Muscle of back (tissue), 13 donors: ENCODE results near the gene USH2A. TPM values are rescaled to one million over a fixed set of nuclear protein-coding genes. Genes with fewer than 3 reads are reported as not detected.

ENCODE experiments used
- DNase-seq, 3 donors: peaks; one replicate each; pipeline versions ENCODE4 v3.0.0 to v3.0.0-alpha.2; 2013
- long read RNA-seq, 9 donors: transcript quantifications; one replicate each; lab custom pipeline, GENCODE V29; 2026
- polyA plus RNA-seq, 10 donors: library from polyadenylated mRNA; unstranded; fragments of 120-200 nt; gene quantifications; one replicate each; pipeline ENCODE4 v1.2.1, GENCODE V29; 2013; ENCODE audit not compliant: insufficient read length in 10 of 10

USH2A gene
- polyA plus RNA-seq: under 1 TPM; 0.04 to 0.13 (median 0.07) TPM
- long read RNA-seq, donor 1: 0 reads
- long read RNA-seq, donor 2: 0 reads
- long read RNA-seq, donor 3: 0 reads
- long read RNA-seq, donor 4: 0 reads
- long read RNA-seq, donor 5: 0 reads
- long read RNA-seq, donor 6: 0 reads
- long read RNA-seq, donor 7: 0 reads
- long read RNA-seq, donor 8: 0 reads
- long read RNA-seq, donor 9: 0 reads

GRCh38 chr1:216422821-216423520 is at the start of gene USH2A:
USH2A (minus strand) TSS chr1:216423448; CDS start chr1:216422336, 1,112 bp downstream.
- DNase-seq: no peak

DNA sequence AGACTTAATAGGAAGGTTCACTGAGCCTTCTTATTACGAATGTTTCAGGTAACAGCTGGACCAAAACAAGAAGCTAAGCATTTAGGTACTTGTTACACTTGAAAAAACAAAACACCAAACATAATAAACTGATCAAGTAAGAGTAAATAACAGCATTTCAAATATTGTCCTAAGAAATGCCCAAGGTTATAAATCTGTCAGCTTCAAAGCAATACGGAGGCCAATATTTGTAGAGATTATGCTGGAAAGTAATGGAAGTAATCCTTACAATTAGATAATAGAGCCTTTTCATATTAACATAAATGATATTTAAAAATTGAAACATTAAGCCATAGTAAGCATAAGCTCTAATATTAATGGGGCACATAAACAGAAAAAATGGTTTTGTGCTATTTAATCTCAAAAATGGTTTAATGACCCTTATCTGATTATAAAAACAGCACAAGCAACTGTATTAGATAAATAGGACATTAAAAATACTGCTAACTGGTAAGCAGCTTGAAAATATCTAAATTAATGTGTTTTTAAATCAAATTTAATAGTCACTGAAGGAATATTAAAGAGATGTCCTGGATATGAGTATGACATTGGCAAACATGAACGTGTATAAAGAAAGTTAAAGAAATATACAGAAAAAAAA is 43.0 kb upstream of the USH2A start:
- DNase-seq: no peak

DNA sequence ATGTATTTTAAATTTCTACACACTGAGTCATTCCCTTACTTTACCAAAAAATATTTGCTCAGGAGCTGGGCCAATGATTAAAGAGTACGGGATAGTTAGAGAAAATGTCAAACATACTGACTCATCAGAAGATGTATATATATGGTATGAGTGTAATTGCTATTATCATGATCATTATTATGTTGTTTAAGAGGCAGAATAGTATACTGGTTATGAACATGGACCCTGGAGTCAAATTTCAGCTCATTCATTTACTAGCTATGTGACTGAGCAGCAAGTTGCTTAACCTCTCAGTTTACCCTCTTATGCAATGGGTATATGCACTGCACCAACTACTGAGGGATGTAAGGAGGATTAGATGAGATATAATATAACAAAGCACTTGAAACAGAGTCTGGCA is 41.2 kb upstream of the USH2A start:
- peak in 1 of 3 donors; percentile 90 for DNase-seq

DNA sequence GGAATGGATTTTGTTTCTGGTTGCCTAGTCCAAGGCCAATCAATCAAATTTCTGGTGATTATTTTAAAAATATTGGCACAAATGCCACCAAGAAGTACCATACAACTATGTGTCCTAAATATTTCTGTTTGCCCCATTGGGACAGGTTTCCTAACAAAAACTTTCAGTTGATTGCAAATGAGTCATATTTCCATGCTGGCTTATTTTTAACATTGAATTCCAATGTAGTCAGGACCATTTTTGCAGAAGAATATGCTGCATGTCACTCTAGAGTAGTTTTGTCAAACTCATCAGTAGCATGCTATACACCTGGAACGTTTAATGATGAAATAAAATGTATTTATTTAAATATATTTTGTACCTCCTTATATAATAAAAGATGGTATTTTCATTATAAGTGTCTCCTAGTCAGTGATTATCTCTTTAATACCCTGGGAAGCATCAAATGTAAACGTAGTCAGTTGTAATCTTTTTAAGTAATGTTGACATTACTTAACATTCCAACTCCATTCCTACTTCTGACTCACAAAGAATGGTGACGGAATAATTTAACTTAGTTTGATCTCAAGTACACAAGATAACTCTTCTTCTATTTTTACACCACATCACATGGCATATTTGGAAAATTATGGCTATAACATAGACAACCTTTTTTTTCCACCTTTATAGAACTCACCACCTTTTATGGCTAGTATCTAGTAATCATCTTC is 39.0 kb upstream of the USH2A start:
- peak in 1 of 3 donors; percentile 20 for DNase-seq

- DNase-seq: no peak
Observed at GRCh38 chr1:216461466-216461865, 38.2 kb upstream of the USH2A start.

DNA sequence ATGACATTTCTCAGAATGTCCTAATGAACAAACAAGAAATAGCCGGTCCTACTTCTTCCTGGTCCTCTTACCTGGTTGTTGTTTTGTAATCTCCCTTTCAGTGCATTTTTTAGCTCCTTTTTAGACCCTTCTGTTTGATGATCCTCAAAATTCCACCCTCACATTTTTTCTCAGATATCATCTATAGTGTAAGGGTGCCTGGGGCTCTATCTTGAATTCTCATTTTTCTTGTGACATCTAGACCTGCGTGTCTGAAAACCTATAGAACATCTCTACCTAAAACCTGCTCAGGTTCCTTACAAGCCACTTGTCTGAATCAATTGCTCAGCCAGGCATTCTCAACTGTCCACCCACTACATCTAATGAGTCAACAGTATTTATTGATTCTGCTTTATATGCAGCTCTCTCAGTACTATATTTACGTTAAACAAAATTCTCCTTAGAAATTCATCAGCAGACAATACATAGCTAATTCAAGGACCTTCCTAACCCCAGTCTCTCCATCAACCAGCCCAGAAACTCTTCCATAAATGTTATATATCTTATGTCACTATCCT is 36.5 kb upstream of the USH2A start:
- DNase-seq: no peak

DNA sequence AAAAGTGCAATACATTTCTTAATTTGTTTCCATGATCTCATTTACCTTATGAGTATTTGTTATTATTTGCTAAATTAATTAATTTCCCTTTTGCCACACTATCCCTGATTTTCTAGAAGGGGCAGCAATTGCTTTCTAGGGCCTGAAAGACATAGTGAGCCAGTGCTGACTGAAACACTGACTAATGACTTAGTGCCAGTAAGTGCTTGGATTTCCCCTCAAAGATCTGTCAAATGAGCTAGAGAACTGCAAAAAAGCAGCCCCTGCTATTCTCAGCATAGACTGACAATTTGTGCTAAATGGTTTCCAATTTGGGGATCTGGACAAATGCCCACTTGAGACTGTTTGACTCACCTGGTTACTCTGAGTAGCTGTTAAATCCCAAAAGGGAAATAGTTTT is 35.6 kb upstream of the USH2A start:
- DNase-seq: no peak

DNA sequence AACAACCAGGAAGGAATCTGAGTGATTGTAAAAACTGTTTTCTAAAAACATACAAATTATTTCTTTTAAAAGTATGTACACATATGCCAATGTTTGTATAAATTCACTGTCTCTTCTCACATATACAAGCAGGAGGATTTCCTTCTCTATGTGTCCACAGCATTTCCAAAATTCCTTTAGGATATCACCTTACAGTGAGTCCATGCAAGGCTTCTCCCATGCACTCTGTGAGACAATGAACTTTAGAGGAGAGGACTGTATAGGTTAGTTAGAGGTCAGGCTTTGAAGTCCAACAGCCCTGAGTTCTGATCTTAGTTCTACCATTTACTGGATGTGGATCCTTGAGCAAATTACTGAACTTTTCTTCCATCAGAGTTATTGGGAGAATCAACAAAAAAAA is 34.1 kb upstream of the USH2A start:
- no peak for DNase-seq

GRCh38 chr1:216456682-216457081 is 33.4 kb upstream of the USH2A start:
- peak in 1 of 3 donors; percentile 63 for DNase-seq

- DNase-seq: no peak
Observed at GRCh38 chr1:216453777-216454176, 30.5 kb upstream of the USH2A start.

DNA sequence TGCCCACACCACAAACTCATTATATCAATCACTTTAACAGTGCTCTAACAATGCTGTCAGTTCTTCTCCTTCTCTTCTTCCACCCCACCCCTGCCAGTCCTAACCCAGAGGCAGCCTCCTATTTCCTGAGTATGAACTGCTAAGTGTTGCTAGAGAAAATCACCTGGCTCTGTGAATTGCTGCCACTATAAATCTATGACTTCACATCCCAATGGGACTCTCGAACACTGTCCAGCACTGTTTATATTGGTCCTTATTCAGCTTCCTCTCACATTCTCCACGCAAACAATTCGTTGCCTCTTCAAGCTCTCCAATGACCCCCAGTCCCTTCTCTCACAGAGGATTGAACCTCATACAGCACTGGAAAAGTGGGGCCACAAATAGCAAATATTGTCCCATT is 27.0 kb upstream of the USH2A start:
- no peak for DNase-seq

DNA sequence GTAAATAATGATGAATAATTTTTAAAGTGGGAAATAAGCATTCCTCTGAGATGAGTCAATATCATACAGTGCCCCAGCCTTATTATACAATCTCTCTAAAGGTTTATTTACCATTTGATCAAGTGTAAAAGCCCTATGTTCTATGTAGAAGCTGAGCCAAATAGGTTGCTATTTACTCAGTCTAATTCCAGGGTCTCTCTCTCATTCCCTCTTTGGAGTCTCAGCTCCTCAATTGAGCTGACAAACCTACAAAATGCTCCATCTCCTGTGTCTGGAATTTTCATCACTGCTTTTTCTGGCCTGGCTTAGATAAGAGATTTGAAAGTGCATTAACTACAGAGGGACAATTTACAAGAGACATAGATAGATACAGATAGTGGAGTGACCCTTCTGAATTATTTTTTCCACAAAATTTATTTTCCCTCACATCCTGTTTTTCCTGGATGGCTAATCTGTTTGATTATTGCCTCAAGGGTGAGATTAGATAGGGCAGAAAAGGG is 24.8 kb upstream of the USH2A start:
- no peak for DNase-seq

DNA sequence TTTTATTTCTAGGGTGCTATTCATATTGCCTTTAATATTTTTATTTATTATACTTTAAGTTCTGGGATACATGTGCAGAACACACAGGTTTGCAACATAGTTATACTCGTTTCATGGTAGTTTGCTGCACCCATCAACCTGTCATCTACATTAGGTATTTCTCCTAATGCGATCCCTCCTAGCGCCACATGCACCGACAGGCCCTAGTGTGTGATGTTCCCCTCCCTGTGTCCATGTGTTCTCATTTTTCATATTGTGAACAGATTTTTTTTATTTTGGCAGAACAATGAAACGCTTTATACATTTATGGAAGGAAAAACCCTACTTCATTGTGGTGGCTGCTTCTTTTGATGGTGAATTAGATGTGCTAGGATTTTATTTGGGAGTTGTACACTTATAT is 14.4 kb upstream of the USH2A start:
- DNase-seq: no peak

DNA sequence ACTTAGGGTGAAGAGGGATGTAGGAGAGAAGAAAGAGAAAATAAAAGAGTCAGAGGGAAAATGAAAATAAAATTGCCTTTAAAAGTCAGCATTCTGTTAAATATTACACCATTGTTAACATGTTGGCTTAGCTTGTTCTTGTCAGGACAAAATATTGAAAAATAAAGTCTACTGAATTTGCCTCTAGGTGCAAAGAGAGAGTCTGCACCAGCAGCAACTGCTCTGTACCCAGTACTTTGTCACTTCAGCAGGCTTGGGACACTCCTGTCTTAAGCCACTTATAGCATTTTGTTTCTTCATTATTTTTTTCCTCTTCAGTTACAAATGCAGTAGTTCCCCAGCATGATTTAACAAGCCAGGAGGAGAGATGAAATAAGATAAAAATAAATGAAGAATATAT is 11.0 kb upstream of the USH2A start:
- no peak for DNase-seq

DNA sequence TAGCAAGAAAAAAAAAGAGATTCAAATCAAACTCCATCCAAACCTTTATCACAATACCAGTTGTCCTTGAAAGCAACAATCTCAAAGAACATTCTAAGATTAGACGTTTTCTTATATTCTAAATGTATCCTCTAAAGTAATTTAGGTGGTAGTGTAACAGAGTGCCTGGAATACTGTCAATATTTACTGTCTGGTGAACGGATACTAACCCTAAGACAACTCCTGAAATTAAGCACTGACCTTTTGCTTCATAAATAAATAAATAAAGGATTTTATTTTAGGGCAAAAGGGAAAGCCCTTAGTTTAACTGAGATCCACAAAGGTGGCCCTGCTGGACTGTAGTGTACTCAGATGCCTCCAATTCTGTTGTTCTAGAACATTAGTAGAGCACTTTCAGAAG is 9.9 kb upstream of the USH2A start:
- DNase-seq: no peak

GRCh38 chr1:216430744-216431143 is 7.5 kb upstream of the USH2A start:
- DNase-seq: no peak

DNA sequence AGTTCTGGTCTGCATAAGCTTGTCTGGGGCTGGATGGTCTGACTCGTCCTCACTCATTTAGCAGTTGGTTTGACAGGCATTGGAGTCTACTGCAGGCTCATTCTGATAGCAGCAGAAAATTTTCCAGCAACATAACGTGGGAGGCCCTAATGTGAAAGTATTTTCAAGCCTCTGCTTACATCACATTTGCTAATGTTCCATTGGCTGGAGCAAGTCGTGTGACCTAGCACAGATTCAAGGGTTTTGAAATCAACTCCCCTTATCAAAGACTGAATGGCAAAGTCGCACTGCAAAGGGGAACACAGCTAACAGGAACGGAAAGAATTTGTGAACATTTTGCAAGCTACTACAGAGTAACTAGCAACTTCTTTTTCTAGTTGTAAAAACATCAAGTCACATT is 2.3 kb upstream of the USH2A start:
- no peak for DNase-seq

DNA sequence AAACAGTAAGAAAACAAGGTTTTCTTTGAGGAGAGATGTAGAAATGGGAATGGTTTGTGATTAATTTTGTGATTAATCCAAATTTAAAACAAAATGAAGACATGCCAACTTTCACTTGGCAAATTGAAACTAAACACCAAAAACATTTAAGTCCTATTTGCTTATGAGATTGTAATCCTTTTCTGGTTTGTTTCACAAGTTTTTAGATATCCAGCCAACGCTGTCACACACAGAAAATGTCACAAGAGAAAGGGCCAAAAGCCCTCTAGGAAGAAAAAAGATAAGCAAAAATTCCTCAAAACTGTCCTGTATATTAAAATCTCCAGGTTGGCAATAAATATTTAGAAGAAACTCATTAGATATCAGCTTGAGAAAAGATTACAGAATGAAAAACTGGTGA is 2.5 kb downstream of the USH2A start:
- no peak for DNase-seq

- no peak for DNase-seq
Observed at GRCh38 chr1:216420263-216420662, 3.0 kb downstream of the USH2A start.

DNA sequence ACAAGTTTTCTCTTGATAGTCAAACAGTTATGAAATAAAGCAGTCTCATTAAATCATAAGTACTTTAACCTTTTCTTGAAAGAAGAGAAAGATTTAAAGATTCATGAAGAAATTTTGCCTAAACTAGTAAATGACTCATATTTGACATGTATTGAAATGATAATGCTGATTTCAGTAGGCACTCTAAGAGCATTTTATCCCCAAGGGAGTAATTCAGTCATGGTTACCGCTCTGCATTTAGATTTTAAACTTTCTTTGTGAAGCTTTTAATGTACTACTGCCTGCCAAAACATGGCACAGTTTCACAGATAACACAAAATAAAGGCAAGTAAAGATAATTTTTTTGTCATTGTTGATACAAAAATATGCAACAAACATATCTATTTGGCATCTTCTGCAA is 6.8 kb downstream of the USH2A start:
- no peak for DNase-seq

- DNase-seq: no peak
Observed at GRCh38 chr1:216410026-216410425, 13.2 kb downstream of the USH2A start.

- no peak for DNase-seq
Observed at GRCh38 chr1:216390956-216391355, 32.3 kb downstream of the USH2A start.
